NCI-H69 (cell line): ENCODE results near the gene HCRT.
A peak's percentile ranks its signal among the peaks of the same experiment; 100 is the strongest.
"Not testable (repeated sequence)": the region's sequence is repeated elsewhere in the genome, so short reads cannot be mapped to it uniquely, and the experiment has no call there.

Experiments
- DNase-seq: peaks from one replicate; lab custom pipeline; 2025; lab: John Stamatoyannopoulos, UW

HCRT gene

GRCh38 chr17:42197564-42198156 is 12.4 kb upstream of the HCRT start:
- no peak for DNase-seq

- peak; percentile 91 for DNase-seq
Observed at GRCh38 chr17:42193969-42194899, 9.0 kb upstream of the HCRT start, which contains the start of gene GHDC. TSS of gene GHDC (minus strand) at chr17:42194494. CDS start at chr17:42193581, 913 bp downstream.

DNA sequence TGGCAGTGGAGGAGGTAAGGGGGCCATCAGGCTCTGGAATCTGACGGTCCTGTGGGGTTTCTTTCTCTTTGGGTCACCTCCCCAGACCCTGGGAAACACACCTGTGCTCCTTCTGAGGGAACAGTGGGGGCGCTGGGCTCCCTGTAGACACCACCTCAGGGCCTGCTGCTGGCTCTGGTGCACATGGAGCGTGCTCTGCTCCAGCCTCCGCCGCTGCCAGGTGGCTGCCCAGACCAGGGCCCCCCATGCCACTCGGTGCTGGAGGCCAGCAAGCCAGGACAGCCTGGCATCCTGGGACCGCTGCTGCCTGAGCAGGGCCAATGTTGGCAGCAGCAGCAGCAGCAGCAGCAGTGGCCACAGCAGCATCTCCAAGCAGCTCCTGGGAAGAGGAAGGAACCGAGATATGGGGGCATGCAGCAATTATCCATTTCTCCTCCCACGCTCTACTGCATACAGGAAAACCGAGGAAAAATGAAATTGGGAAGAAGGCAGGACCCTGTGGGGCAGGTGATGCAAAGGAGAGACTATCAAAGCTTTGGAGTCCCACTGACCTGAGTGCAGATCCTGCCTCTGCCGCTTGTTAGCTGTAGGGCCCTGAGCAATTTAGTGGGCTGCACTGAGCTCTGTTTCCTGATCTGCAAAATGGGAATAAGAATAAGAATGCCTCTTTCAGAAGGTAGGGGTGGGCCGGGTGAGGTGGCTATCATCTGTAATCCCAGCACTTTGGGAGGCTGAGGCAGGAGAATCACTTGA is 8.1 kb upstream of the HCRT start:
- no peak for DNase-seq

DNA sequence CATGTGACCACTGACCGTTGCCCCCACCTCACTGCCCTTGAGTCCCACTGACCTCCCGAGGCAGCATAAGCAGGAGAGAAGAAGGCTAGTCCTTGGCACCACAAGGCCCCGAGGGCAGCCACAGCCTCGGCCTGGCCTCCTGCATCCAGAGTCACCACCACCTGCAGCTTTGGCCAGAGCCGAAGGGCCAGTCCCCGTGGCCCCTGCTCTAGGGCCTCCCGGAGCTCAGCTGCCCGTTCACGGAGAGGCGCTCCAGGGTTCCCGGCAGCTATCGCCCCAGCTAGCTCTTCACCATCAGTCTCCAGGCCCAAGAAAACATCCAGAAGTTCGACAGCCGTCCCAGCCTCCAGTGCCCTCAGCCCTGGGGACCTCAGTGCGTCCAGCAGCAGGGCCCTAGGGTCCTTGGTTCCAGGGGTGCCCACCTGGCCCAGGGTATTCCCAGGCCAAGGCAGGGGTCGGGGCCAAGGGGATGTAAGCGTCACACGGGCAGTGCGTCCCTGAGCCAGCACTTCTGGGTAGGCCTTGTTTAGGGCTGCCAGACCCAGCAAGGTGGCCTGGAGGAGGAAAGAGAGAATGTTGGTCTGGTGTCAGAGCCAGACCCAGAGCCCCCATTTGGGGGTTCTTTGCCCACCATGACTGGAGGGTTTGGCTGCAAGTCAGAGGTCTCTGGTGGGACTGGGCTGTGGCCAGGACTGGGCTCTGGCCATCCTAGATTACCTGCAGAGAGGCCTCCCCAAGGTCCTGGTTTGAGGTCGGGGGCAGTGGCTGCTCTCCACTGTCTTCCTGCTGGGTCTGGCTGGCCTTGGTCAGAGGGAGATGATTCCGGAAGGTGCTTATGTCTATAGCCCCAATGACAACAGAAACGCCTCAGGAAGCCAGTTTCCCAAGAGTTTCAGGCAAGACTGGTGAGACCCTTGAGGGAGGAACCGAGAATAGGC is 7.2 kb upstream of the HCRT start:
- no peak for DNase-seq

GRCh38 chr17:42191275-42191608 is 6.0 kb upstream of the HCRT start:
- DNase-seq: no peak

- no peak for DNase-seq
Observed at GRCh38 chr17:42190491-42191274, 5.4 kb upstream of the HCRT start.

DNA sequence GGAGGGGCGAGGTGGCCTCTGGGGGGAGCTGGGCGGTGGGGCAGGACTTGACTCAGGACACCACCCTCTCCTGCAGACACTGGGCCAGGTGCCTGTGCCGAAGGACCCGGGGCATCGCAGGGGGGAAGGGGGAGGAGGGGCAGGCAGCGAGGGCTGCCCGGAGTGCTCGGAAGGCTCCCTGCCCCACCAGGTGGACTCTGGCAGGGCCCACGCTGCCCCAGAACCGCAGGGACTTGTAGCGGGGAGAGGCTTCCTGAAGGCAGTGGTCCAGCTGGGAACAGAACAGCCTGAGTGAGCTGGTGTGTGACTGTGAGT is 4.4 kb upstream of the HCRT start:
- DNase-seq: no peak

DNA sequence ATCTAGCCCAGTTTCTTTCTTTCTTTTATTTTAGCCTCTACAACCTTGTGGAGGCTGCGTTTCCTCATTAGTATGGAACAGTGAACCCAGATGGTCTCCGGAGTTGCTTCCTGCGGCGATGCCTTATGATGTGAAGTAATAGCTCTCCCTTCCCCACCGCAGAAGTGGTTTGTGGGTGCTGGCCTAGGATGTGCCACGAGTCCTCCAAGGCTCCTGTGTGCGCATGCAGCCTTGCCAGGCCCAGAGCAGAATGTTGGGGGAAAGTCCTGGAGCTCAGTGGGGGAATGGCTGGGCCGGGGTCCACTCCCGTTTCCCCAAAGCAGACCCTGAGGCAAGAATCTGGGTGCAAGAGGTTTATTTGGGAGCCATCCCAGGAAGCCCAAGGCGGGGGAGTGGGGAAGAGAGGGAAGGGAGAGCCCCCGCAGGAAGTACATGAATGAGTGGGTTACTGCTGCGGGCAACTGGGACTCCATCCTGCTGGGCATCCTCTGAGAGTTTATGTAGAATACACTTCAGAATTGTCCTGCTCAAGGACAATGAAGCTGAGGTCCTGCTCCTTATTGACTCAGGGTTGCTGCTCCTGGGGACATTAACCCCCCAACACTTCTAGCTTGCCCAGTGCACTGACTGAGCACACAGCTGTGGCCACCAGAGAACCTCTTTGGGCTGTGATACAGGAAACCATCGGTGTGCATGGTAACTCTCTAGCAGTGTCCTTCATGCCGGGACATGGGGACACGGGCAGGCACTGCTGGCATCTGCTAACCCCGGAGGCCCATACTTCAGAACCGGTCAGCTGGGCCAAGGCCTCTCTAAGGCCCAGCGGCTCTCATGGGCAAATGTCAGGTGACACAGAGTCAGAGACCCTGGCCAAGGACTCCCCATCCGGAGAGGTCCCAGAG is 3.7 kb upstream of the HCRT start:
- no peak for DNase-seq

DNA sequence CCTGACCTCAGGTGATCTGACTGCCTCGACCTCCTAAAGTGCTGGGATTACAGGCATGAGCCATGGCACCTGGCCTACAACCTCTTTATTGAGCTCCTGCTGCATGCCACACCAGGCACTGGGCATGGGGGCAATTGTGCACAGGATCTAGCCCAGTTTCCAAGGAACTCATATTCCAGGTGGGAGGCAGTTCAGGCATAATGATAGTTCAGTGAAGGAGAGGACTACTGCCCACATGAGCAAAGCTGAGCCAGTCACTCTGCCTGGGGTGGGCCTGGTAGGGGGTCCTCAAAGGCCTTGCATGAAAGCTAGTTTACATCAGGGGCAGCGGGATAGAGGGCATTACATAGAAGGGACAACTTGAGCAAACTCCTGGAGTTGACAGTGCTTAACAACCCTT is 2.6 kb upstream of the HCRT start:
- DNase-seq: no peak

DNA sequence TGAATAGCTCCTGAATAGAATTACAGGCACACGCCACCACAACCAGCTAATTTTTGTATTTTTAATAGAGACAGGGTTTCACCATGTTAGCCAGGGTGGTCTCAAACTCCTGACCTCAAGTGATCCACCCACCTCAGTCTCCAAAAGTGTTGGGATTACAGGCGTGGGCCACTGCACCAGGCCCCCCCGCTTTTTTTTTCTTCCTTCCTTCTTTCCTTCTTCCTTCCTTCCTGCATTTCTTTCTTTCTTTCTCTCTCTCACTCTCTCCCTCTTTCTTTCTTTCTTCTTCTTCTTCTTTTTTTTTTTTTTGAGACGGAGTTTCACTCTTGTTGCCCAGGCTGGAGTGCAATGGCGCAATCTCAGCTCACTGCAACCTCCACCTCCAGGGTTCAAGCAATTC is 939 bp upstream of the HCRT start:
- not testable (repeated sequence) for DNase-seq

DNA sequence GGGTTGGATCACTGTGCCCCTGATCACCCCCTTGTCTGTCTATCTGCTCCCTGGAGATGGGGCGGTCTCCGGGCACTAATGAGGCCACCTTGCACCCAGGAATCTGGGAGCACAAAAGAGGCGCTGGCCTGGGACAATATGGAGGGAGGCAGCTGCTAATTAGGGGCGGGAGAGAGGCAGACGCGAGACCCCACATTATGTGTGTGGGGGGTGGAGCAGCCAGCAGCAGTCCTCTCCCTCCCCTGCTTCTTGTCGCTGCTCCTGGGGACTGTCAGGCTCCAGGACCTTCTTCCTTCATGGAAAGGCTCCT is 324 bp upstream of the HCRT start:
- DNase-seq: no peak

DNA sequence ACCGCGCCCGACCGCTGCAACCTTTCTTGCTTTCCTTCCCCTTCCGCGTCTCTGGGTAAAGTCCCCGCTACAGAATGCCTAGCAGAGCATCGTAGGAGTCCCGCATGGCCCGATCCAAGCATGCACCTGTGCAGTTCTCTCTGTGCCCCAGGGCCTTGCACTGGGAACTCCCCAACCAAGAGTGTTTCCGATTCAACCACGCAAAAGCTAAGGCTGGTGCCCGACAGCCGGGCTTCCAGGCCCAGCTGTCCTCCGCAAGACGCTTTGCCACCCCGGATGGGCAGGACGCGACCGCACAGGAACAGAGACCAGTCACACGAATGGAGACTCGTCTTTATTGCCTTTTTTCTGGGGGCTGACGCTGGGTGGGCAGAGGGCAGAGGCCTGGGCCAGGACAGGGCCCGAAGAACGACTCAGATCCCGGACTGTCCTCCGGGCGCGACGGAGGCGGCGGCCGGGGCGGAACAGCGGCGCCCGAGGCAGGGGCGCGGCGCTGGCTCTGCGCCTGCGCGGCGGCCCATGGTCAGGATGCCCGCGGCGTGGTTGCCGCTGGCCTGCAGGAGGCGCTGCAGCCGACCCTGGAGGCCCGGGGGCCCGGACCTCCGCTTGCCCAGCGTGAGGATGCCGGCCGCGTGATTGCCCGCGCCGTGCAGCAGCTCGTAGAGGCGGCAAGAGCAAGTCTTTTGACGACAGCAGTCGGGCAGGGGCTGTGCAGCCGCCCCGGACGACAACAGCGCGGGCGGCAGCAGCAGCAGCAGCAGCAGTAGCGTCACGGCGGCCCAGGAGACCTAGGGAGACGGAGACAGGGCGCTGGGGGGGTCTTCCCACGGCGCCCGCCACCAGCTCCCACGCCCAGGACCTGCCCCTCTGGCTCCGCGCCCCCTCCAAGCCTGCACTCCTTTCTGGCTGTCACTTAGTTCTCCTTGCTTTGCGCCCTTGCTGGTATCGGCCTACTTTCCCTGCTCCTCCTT is 1.2 kb downstream of the HCRT start:
- DNase-seq: peak; percentile 90

DNA sequence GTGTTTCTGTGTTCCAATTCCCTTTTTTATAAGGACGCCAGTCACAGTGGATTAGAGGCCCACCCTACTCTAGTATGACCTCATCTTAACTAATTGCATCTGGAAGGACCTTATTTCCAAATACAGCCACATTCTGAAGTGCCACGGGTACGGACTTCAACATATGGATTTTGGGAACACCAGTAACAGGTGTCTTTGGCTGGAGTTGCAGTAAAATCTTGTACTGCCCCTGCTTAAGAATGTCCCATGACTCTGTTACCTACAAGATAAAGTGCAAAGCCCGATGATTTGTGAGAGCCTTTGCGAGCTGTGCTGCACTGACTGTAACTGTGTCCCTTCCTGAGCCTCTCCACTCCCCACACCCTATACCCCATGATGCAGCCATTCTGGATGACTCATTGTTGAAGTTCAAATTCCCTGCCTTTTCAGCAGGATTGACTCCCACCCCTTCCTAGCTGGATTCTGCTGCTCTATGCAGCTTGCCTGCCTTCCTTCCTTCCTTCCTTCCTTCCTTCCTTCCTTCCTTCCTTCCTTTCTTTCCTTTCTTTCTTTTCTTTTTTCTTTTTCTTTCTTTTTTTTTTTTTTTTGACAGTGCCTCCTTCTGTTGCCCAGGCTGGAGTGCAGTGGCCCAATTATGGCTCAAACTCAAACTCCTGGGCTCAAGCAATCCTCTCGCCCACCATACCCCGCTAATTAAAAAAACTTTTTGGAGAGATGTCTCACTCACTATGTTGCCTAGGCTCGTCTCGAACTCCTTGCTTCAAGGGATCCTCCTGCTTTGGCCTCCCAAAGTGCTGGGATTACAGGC is 2.1 kb downstream of the HCRT start:
- DNase-seq: peak; percentile 63

DNA sequence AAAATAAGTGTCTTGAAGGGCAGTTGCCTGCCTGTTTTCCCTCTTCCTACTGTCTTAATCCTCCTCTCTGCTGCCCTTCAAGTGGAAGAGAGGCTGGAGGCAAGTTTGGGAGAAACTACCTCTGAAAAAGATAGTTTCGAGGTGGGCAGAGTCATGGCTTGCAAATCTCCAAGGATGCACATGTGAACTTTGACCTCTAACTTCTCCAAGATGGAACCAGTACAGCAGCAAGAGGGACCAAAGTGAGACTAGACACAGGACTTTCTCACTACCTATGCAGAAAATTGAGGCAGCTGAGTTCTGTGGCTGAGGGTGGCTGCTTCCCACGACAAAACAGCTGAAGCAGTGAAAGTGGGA is 3.4 kb downstream of the HCRT start:
- DNase-seq: no peak

DNA sequence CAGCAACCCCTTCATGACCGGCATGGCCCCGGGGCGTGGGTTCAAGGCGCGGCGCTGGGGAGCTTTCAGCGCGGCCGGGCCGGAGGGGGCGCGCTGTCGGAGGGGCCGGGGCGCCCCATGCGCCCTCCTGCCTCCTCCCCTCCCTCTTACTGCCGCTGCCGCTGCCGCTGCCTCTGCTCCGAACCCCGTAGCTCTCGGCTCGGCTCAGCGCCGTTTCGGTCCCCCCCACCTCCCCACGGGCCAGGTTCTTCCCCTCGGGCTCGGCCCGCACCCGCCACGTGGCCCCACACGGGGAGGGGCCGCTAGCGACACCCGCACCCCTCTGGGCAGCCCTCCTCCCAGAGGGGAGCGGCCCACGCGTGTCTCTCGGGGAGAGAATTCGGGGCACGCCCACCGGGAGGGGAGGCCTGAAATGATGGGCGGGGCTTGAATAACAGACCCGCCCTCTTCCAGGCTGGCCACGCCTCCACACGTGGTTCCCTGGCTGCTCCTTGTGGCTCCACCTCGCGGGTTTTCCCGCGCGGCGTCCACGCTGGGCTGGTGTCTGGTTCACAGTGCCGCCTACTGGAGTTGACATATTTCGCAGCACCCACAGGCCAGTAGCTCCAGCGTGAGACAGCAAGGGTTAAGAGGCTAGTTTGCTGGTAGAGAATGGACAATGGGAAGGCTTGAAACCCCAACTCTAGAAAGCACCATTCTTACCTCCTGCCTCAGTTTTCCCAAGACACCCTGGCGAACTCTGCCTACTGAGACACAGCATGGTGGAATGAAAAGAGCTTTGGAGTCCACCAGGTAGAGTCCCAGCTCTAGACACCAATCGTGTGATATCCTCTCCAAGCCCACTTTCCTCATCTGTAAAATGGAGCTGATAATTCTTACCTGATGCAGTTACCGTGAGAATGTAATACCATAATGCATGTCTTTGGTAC is 4.1 kb downstream of the HCRT start, which contains the start of gene KCNH4:
Gene KCNH4, minus strand, starts transcription at position 221 of the 929 bp plus-strand sequence. Its CDS starts 197 bp downstream, at position 24.
- DNase-seq: peak; percentile 94

- DNase-seq: peak; percentile 49
Observed at GRCh38 chr17:42180411-42180921, 4.8 kb downstream of the HCRT start.
